CD14-positive monocyte (primary cell): Measurements from ENCODE around the gene HAO2. TPM values are rescaled to one million over a fixed set of nuclear protein-coding genes. Genes with fewer than 3 reads are reported as not detected.

Experiments used
- DNase-seq, 3 donors: peaks; one replicate each; pipeline ENCODE4 v3.0.0-alpha.2; 2011 to 2022
- H2AFZ ChIP-seq: 2 replicates; pipeline ENCODE4 v1.6.0; 2012; ENCODE audit warnings: mild to moderate bottlenecking, low read depth, low read length, inconsistent platforms; ENCODE audit not compliant: insufficient read depth, poor library complexity, severe bottlenecking
- H3K27ac ChIP-seq, 2 donors: 1 replicate in 1 of 2; 2 replicates in 1 of 2; pipeline ENCODE4 v1.5.1; 2012 to 2013; ENCODE audit warnings: low read length in 2 of 2, control low read depth in 1 of 2, inconsistent platforms in 1 of 2, low read depth in 1 of 2, mild to moderate bottlenecking in 1 of 2
- H3K27me3 ChIP-seq, 2 donors: one replicate each; pipeline versions ENCODE4 v1.6.0 to v1.6.1; 2011 to 2013; ENCODE audit warnings: low read length in 2 of 2; ENCODE audit not compliant: control insufficient read depth in 2 of 2, insufficient read depth in 2 of 2
- H3K36me3 ChIP-seq, 2 donors: replicated peaks in 1 of 2; 1 replicate in 1 of 2; 2 replicates in 1 of 2; pipeline versions ENCODE4 v1.5.1 to v1.6.1; 2012 to 2013; ENCODE audit warnings: low read length in 2 of 2, control low read depth in 1 of 2, inconsistent platforms in 1 of 2, mild to moderate bottlenecking in 1 of 2; ENCODE audit not compliant: insufficient read depth in 2 of 2, control insufficient read depth in 1 of 2
- H3K4me1 ChIP-seq, 2 donors: 1 replicate in 1 of 2; 2 replicates in 1 of 2; pipeline versions ENCODE4 v1.5.1 to v1.6.1; 2012 to 2013; ENCODE audit warnings: low read length in 2 of 2, control low read depth in 1 of 2, inconsistent platforms in 1 of 2, mild to moderate bottlenecking in 1 of 2, moderate library complexity in 1 of 2; ENCODE audit not compliant: insufficient read depth in 2 of 2, control insufficient read depth in 1 of 2
- H3K4me2 ChIP-seq: replicated peaks from 2 replicates; pipeline ENCODE3; 2012; ENCODE audit warnings: low read length, moderate library complexity, mild to moderate bottlenecking; ENCODE audit not compliant: poor library complexity, severe bottlenecking; ENCODE audit errors: extremely low read depth
- H3K4me3 ChIP-seq, 3 experiments: fragments of 200-600 bp in 1 of 3; sonication (generic) in 1 of 3; replicated peaks in 1 of 3; 1 replicate in 2 of 3; 2 replicates in 1 of 3; pipeline ENCODE4 v1.5.1; 2011 to 2013; ENCODE audit warnings: low read length in 3 of 3, mild to moderate bottlenecking in 3 of 3, control low read depth in 2 of 3, low read depth in 2 of 3, inconsistent platforms in 1 of 3, moderate library complexity in 1 of 3
- H3K79me2 ChIP-seq: 2 replicates; pipeline ENCODE4 v1.6.0; 2012; ENCODE audit warnings: mild to moderate bottlenecking, control low read depth, inconsistent platforms, low read length, moderate library complexity; ENCODE audit not compliant: insufficient read depth
- H3K9ac ChIP-seq: 2 replicates; pipeline ENCODE4 v1.6.0; 2017; ENCODE audit warnings: low read length, mild to moderate bottlenecking; ENCODE audit not compliant: insufficient read depth, poor library complexity, severe bottlenecking
- H3K9me3 ChIP-seq, 2 donors: replicated peaks in 1 of 2; 1 replicate in 1 of 2; 2 replicates in 1 of 2; pipeline versions ENCODE4 v1.5.1 to v1.6.1; 2012 to 2013; ENCODE audit warnings: low read length in 2 of 2, control low read depth in 1 of 2; ENCODE audit not compliant: control insufficient read depth in 1 of 2, insufficient read depth in 1 of 2
- H4K20me1 ChIP-seq: 2 replicates; pipeline ENCODE4 v1.6.0; 2012; ENCODE audit warnings: mild to moderate bottlenecking, low read length, control low read depth, moderate library complexity; ENCODE audit not compliant: insufficient read depth
- H3K27ac Mint-ChIP-seq, 7 donors: one replicate each; pipeline ENCODE4 v1.8.0; 2020; ENCODE audit warnings: mild to moderate bottlenecking in 7 of 7, mixed read lengths in 7 of 7, moderate library complexity in 6 of 7, inconsistent platforms in 2 of 7
- H3K27me3 Mint-ChIP-seq, 3 donors: one replicate each; pipeline ENCODE4 v1.8.0; 2021 to 2022; ENCODE audit warnings: low read depth in 3 of 3, mild to moderate bottlenecking in 3 of 3, mixed read lengths in 3 of 3, moderate library complexity in 3 of 3, inconsistent platforms in 1 of 3
- H3K36me3 Mint-ChIP-seq, 2 donors: one replicate each; pipeline ENCODE4 v1.8.0; 2020; ENCODE audit warnings: mixed read lengths in 2 of 2, inconsistent platforms in 1 of 2, mild to moderate bottlenecking in 1 of 2
- H3K4me1 Mint-ChIP-seq: one replicate; pipeline ENCODE4 v1.8.0; 2020; ENCODE audit warnings: mild to moderate bottlenecking, mixed read lengths
- H3K4me3 Mint-ChIP-seq, 2 donors: one replicate each; pipeline ENCODE4 v1.8.0; 2020; ENCODE audit warnings: mild to moderate bottlenecking in 2 of 2, mixed read lengths in 2 of 2, moderate library complexity in 1 of 2
- H3K9me3 Mint-ChIP-seq, 7 donors: one replicate each; pipeline ENCODE4 v1.8.0; 2020 to 2022; ENCODE audit warnings: mixed read lengths in 7 of 7, mild to moderate bottlenecking in 6 of 7, moderate library complexity in 6 of 7, inconsistent platforms in 2 of 7
- WGBS: methylation state at CpG from one replicate; pipeline ENCODE4 v1.1.5; 2013; ENCODE audit warnings: missing lambda C conversion rate; ENCODE audit not compliant: insufficient coverage; 5-methylcytosine and 5-hydroxymethylcytosine counted together
- intact Hi-C, 2 donors: fragments of 100-400 bp; cut with micrococcal nuclease; formaldehyde crosslinking; loops; one replicate each; pipeline versions ENCODE4 v1.15.0 to v1.15.1; 2023
- polyA plus RNA-seq, 3 donors: library from polyadenylated mRNA; depleted of rRNA in 1 of 3; unstranded in 2 of 3; stranded (reverse) in 1 of 3; fragments of 300-500 nt in 2 of 3; fragments of >200 nt in 1 of 3; fragmentation: Illumina TruSeq in 2 of 3; gene quantifications; 1 replicate in 2 of 3; 2 replicates in 1 of 3; pipeline ENCODE4 v1.2.3, GENCODE V29; 2012 to 2021
- TF ChIP-seq, protein P1 (sequence below): fragments of 200-600 bp; IDR thresholded peaks from one replicate; pipeline ENCODE4 v1.8.0; 2022; ENCODE audit warnings: antibody characterized with exemption, mild to moderate bottlenecking

Gene HAO2
- polyA plus RNA-seq, 3 donors = not detected

- no peaks in the 10 kb centered on the region for H3K36me3 Mint-ChIP-seq
- no peak for DNase-seq
- TF ChIP-seq, protein P1, sequence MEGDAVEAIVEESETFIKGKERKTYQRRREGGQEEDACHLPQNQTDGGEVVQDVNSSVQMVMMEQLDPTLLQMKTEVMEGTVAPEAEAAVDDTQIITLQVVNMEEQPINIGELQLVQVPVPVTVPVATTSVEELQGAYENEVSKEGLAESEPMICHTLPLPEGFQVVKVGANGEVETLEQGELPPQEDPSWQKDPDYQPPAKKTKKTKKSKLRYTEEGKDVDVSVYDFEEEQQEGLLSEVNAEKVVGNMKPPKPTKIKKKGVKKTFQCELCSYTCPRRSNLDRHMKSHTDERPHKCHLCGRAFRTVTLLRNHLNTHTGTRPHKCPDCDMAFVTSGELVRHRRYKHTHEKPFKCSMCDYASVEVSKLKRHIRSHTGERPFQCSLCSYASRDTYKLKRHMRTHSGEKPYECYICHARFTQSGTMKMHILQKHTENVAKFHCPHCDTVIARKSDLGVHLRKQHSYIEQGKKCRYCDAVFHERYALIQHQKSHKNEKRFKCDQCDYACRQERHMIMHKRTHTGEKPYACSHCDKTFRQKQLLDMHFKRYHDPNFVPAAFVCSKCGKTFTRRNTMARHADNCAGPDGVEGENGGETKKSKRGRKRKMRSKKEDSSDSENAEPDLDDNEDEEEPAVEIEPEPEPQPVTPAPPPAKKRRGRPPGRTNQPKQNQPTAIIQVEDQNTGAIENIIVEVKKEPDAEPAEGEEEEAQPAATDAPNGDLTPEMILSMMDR = no peak
- no peaks in the 10 kb centered on the region for H3K36me3 ChIP-seq
- H4K20me1 ChIP-seq = no peaks in the 10 kb centered on the region
- peaks cover 0 to 7% (median 2%) of the 10 kb centered on the region in 7 donors for H3K9me3 Mint-ChIP-seq
- no peak overlapping the region for H3K4me3 Mint-ChIP-seq
- peaks cover 0 to 4% of the 10 kb centered on the region in 2 donors for H3K27me3 ChIP-seq
- no peak overlapping the region for H3K27ac ChIP-seq
- no CpG with 5 or more reads among the region's 1 CpG for WGBS
- intact Hi-C loops = no loop called here
- no peak overlapping the region for H3K9ac ChIP-seq
- H3K79me2 ChIP-seq = no peaks in the 10 kb centered on the region
- H2AFZ ChIP-seq = no peak overlapping the region
- H3K4me1 ChIP-seq = no peaks in the 10 kb centered on the region
- no peak overlapping the region for H3K4me3 ChIP-seq
- no peak overlapping the region for H3K4me2 ChIP-seq
- no peaks in the 10 kb centered on the region for H3K9me3 ChIP-seq
- peaks cover under 1 to 4% (median 2%) of the 10 kb centered on the region in 3 donors for H3K27me3 Mint-ChIP-seq
- H3K4me1 Mint-ChIP-seq = no peaks in the 10 kb centered on the region
- no peak overlapping the region for H3K27ac Mint-ChIP-seq
These were observed 16.6 kb upstream of the HAO2 start for GRCh38 chr1:119351997-119352396.

GRCh38 chr1:119353836-119354235 lies 14.7 kb upstream of the HAO2 start:
- no peak overlapping the region for H3K27ac Mint-ChIP-seq
- H3K9me3 Mint-ChIP-seq = peaks cover 0 to 7% (median 2%) of the 10 kb centered on the region in 7 donors
- no peaks in the 10 kb centered on the region for H3K4me1 ChIP-seq
- intact Hi-C loops = no loop called here
- TF ChIP-seq, protein P1 = no peak
- no peaks in the 10 kb centered on the region for H3K9me3 ChIP-seq
- 90% methylated on average over 2 of the region's 3 CpGs for WGBS
- H3K4me3 Mint-ChIP-seq = no peak overlapping the region
- no peak overlapping the region for H3K4me2 ChIP-seq
- H4K20me1 ChIP-seq = no peaks in the 10 kb centered on the region
- no peaks in the 10 kb centered on the region for H3K36me3 Mint-ChIP-seq
- DNase-seq = no peak
- H3K79me2 ChIP-seq = no peaks in the 10 kb centered on the region
- H3K4me1 Mint-ChIP-seq = no peaks in the 10 kb centered on the region
- peaks cover 0 to 3% (median 1%) of the 10 kb centered on the region in 3 donors for H3K27me3 Mint-ChIP-seq
- H3K4me3 ChIP-seq = no peak overlapping the region
- no peak overlapping the region for H2AFZ ChIP-seq
- H3K9ac ChIP-seq = no peak overlapping the region
- H3K36me3 ChIP-seq = no peaks in the 10 kb centered on the region
- peaks cover 0 to 1% of the 10 kb centered on the region in 2 donors for H3K27me3 ChIP-seq
- no peak overlapping the region for H3K27ac ChIP-seq
